Bronchial epithelial cell (primary cell): ENCODE results near the gene B4GALNT2. TPM values are rescaled to one million over a fixed set of nuclear protein-coding genes. Genes with fewer than 3 reads are reported as not detected.
"Not testable (repeated sequence)": the region's sequence is repeated elsewhere in the genome, so short reads cannot be mapped to it uniquely, and the experiment has no call there.

Experiments used
- DNase-seq: peaks from one replicate; pipeline ENCODE4 v3.0.0-alpha.2; 2010; ENCODE audit warnings: low read depth
- FAIRE-seq: peaks from 2 replicates; lab custom pipeline; 2011; peaks lifted over from hg19 to GRCh38; lab: Jason Lieb, UNC
- H3K27me3 ChIP-seq: 2 replicates; pipeline ENCODE4 v1.5.1; 2011; ENCODE audit warnings: low read length; ENCODE audit not compliant: control insufficient read depth, insufficient read depth
- H3K36me3 ChIP-seq: 2 replicates; pipeline ENCODE4 v1.5.1; 2011; ENCODE audit warnings: low read length; ENCODE audit not compliant: control insufficient read depth, insufficient read depth
- H3K4me3 ChIP-seq: 2 replicates; pipeline ENCODE4 v1.5.1; 2011; ENCODE audit warnings: mild to moderate bottlenecking, low read depth, low read length, control low read depth
- CTCF ChIP-seq: IDR thresholded peaks from 2 replicates; pipeline ENCODE4 v1.5.1; 2011; ENCODE audit warnings: mild to moderate bottlenecking, moderate library complexity, low read length, control low read depth, inconsistent platforms; ENCODE audit not compliant: insufficient read depth, severe bottlenecking
- total RNA-seq: library from RNA; depleted of rRNA; stranded (reverse); fragments of >200 nt; gene quantifications from 2 replicates; pipeline ENCODE4 v1.2.1, GENCODE V29; 2014

B4GALNT2 gene
- total RNA-seq, 1 donor from 2014 or later: 4.2 TPM

GRCh38 chr17:49090878-49091594, 41.5 kb upstream of the B4GALNT2 start:
- FAIRE-seq (peak; percentile 70), DNase-seq (peak; percentile 97)
- Histone ChIP-seq H3K27me3 (peaks cover 3% of the 10 kb centered on the region), H3K4me3 (no peak overlapping the region), H3K36me3 (no peaks in the 10 kb centered on the region)
- no peak for TF ChIP-seq CTCF

- no peaks in the 10 kb centered on the region for H3K27me3 ChIP-seq
- TF ChIP-seq CTCF: no peak
- DNase-seq (no peak), FAIRE-seq (no peak)
- no peak overlapping the region for H3K4me3 ChIP-seq
- H3K36me3 ChIP-seq: no peaks in the 10 kb centered on the region
Observed at GRCh38 chr17:49093131-49093530, 39.4 kb upstream of the B4GALNT2 start.

GRCh38 chr17:49100601-49101000, 32.0 kb upstream of the B4GALNT2 start:
- no peak for FAIRE-seq

GRCh38 chr17:49101054-49101534, 31.5 kb upstream of the B4GALNT2 start:
- no peak for TF ChIP-seq CTCF
- no peaks in the 10 kb centered on the region for H3K36me3 ChIP-seq
- FAIRE-seq (peak; percentile 98), DNase-seq (peak; percentile 95)
- H3K27me3 ChIP-seq: no peaks in the 10 kb centered on the region
- no peak overlapping the region for H3K4me3 ChIP-seq

More at GRCh38 chr17:49100601-49101000, 32.0 kb upstream of the B4GALNT2 start:
- Histone ChIP-seq H3K4me3 (no peak overlapping the region), H3K27me3 (no peaks in the 10 kb centered on the region), H3K36me3 (no peaks in the 10 kb centered on the region)
- no peak for DNase-seq
- no peak for TF ChIP-seq CTCF

- H3K27me3 ChIP-seq, FAIRE-seq, H3K36me3 ChIP-seq, DNase-seq, H3K4me3 ChIP-seq: not testable (repeated sequence)
Observed at GRCh38 chr17:49103360-49103759, 29.2 kb upstream of the B4GALNT2 start.

- H3K27me3 ChIP-seq: no peaks in the 10 kb centered on the region
- no peak overlapping the region for H3K4me3 ChIP-seq
- no peaks in the 10 kb centered on the region for H3K36me3 ChIP-seq
- DNase-seq (no peak), FAIRE-seq (no peak)
- TF ChIP-seq CTCF: no peak
Observed at GRCh38 chr17:49104511-49105074, 28.0 kb upstream of the B4GALNT2 start.
